Measurements from ENCODE around the gene SLC47A1.
A peak's percentile ranks its signal among the peaks of the same experiment; 100 is the strongest.

The SLC47A1 gene

GRCh38 chr17:19533718-19534561 is at the start of gene SLC47A1:
SLC47A1 (plus strand) TSS chr17:19533854; CDS start chr17:19533940, 86 bp downstream.
- Histone ChIP-seq H3K27me3 (ENCODE audit: control insufficient read depth, insufficient read depth, low read length) (peaks cover 38% of the 10 kb centered on the region), H3K9me3 (ENCODE audit: control insufficient read depth, insufficient read depth, low read depth, low read length) (no peaks in the 10 kb centered on the region), H3K9ac (ENCODE audit: low read length) (peak within 1 kb of the TSS; percentile 52), H3K4me1 (ENCODE audit: control insufficient read depth, insufficient read depth, low read length) (peaks cover 21% of the 10 kb centered on the region), H3K36me3 (ENCODE audit: control insufficient read depth, insufficient read depth, low read length) (no peaks in the 10 kb centered on the region), H3K4me3 (ENCODE audit: low read depth, low read length) (peak within 1 kb of the TSS; percentile 76), H3K27ac (ENCODE audit: low read depth, low read length) (no peak within 1 kb of the TSS)

DNA sequence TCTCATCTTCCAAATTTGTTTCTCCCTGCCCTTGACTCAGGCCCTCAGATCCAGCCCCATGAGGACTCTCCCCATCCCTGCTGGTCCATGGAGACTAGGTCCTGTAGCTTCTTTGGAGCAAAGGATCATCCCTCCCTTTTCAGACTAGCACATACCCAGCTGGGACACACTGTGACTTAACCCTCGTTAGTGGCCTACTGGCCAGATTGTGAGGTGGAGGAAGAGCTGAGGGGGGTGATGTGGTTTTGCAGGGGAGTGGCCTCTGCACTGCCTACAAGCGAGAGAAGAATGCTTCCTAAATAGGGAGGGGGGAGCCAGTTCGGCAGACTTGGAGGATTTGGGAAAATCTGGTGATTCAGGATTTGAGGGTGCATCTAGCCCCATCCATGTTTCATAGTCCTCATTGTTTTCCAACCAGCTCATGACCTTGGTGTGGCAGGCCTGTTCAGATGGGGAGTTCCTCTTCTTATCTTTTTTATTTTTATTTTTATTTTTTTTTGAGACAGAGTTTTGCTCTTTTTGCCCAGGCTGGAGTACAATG is 47.8 kb upstream of the SLC47A1 start:
- no peak overlapping the region for H3K4me3 ChIP-seq (ENCODE audit: low read depth, low read length)
- H3K36me3 ChIP-seq (ENCODE audit: control insufficient read depth, insufficient read depth, low read length), result no peaks in the 10 kb centered on the region
- H3K27ac ChIP-seq (ENCODE audit: low read depth, low read length), result no peak overlapping the region

GRCh38 chr17:19486351-19487023 is 47.2 kb upstream of the SLC47A1 start:
- H3K4me1 ChIP-seq (ENCODE audit: control insufficient read depth, insufficient read depth, low read length), result peaks cover 30% of the 10 kb centered on the region; the same call in 1 of the 2 replicates

More for the DNA sequence above, 47.8 kb upstream of the SLC47A1 start:
- Histone ChIP-seq H3K9me3 (ENCODE audit: control insufficient read depth, insufficient read depth, low read depth, low read length) (no peaks in the 10 kb centered on the region), H3K4me1 (ENCODE audit: control insufficient read depth, insufficient read depth, low read length) (peaks cover 30% of the 10 kb centered on the region; the same call in 1 of the 2 replicates), H3K27me3 (ENCODE audit: control insufficient read depth, insufficient read depth, low read length) (no peaks in the 10 kb centered on the region), H3K9ac (ENCODE audit: low read length) (no peak overlapping the region)

DNA sequence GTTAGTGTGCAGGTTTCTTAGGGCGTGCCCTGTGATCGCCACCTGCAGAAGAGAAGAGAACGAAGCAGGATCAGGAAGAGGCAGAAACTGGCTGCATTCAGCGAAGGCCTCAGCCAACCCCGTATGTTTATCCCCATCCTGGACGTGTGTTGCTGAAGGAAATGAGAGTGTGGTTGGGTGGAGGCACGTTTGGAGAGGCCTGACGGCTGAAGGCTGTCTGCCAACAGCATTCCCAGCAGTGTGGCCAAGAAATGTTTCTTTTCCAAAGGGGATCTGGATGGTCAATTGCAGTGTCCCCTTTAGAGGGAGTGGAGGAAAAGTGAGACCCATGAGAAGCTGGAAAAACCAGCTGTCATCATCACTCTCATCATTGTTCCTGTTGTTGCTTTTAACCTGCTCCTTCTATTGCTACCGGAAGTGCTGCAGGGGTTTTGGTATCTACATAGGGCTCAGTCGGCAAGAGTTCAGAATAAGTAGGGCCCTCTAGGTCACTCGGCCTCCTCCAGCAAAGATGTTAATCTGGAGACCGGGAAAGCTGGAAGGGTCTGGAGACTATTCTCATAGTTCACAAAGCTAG is 46.5 kb upstream of the SLC47A1 start:
- Histone ChIP-seq H3K36me3 (ENCODE audit: control insufficient read depth, insufficient read depth, low read length) (no peaks in the 10 kb centered on the region), H3K4me1 (ENCODE audit: control insufficient read depth, insufficient read depth, low read length) (peaks cover 33% of the 10 kb centered on the region), H3K27ac (ENCODE audit: low read depth, low read length) (no peak overlapping the region), H3K27me3 (ENCODE audit: control insufficient read depth, insufficient read depth, low read length) (no peaks in the 10 kb centered on the region), H3K9ac (ENCODE audit: low read length) (no peak overlapping the region), H3K4me3 (ENCODE audit: low read depth, low read length) (no peak overlapping the region), H3K9me3 (ENCODE audit: control insufficient read depth, insufficient read depth, low read depth, low read length) (no peaks in the 10 kb centered on the region)

More at GRCh38 chr17:19486351-19487023, 47.2 kb upstream of the SLC47A1 start:
- Histone ChIP-seq H3K36me3 (ENCODE audit: control insufficient read depth, insufficient read depth, low read length) (no peaks in the 10 kb centered on the region), H3K27ac (ENCODE audit: low read depth, low read length) (no peak overlapping the region), H3K4me3 (ENCODE audit: low read depth, low read length) (no peak overlapping the region), H3K9ac (ENCODE audit: low read length) (no peak overlapping the region), H3K27me3 (ENCODE audit: control insufficient read depth, insufficient read depth, low read length) (no peaks in the 10 kb centered on the region), H3K9me3 (ENCODE audit: control insufficient read depth, insufficient read depth, low read depth, low read length) (no peaks in the 10 kb centered on the region)

DNA sequence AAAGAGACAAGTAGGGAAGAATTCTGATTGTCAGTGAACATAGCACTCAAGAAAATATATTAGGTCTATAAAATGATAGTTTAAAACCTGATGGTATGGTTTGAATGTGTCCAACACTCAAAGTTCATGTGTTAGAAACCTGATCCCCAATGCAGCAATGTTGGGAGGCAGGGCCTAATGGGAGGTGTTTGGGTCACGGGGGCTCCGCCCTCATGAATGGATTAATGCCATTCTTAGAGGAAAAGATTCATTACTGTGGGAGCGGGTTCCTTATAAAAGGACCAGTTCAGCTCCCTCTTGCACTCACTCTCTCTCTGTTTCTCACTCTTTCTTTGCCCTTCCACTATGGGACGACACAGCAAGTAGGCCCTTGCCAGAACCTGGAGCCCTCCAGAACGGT is 41.5 kb upstream of the SLC47A1 start:
- Histone ChIP-seq H3K9ac (ENCODE audit: low read length) (no peak overlapping the region), H3K4me1 (ENCODE audit: control insufficient read depth, insufficient read depth, low read length) (peaks cover 28% of the 10 kb centered on the region), H3K36me3 (ENCODE audit: control insufficient read depth, insufficient read depth, low read length) (no peaks in the 10 kb centered on the region), H3K27me3 (ENCODE audit: control insufficient read depth, insufficient read depth, low read length) (no peaks in the 10 kb centered on the region), H3K4me3 (ENCODE audit: low read depth, low read length) (no peak overlapping the region), H3K9me3 (ENCODE audit: control insufficient read depth, insufficient read depth, low read depth, low read length) (no peaks in the 10 kb centered on the region), H3K27ac (ENCODE audit: low read depth, low read length) (no peak overlapping the region)

DNA sequence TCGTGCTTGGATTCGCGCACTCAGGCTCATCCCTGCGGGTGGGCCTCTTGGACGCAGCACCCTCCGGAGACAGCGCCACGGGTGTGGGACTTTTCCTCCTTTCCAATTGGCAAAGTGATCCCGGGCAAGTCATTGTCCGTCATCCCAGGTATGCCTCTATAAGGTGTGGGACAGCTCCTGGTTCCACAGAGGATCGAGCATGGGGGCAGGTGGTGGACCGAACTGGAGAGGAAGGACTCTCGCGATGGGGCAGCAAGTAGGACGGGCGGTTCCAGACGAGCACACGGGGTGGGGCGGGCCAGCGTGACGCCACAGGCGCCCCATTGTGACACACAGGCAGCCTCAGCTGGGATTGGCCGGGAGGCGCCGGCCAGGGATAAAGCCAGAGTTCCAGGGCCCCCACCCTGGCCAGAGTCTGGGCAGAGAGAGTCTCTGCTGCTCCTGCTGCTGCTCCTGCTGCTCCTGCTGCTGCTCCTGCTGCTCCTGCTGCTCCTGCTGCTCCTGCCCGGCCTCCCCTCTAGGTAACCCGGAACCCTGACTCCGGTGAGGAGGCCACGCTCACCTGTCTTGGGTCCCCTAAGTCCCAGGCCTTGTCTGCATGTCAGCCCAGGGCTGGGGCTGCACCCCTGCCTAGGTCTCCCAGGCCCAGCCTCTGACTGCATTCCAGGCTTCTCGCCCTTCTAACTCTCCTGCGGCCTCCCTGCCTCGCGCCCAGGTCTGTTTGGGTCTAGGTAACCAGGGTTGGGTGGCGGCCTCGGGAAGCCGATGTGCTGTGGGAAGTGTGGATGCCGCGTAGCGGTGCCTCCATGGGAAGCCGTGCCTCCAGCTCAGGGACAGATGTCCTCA is 38.5 kb upstream of the SLC47A1 start:
- H3K27ac ChIP-seq (ENCODE audit: low read depth, low read length), result no peak overlapping the region
- peaks cover 22% of the 10 kb centered on the region for H3K4me1 ChIP-seq (ENCODE audit: control insufficient read depth, insufficient read depth, low read length)
- H3K9ac ChIP-seq (ENCODE audit: low read length), result no peak overlapping the region
- no peak overlapping the region for H3K4me3 ChIP-seq (ENCODE audit: low read depth, low read length)
- no peaks in the 10 kb centered on the region for H3K27me3 ChIP-seq (ENCODE audit: control insufficient read depth, insufficient read depth, low read length)
- no peaks in the 10 kb centered on the region; the same call in 1 of the 2 replicates for H3K9me3 ChIP-seq (ENCODE audit: control insufficient read depth, insufficient read depth, low read depth, low read length)
- H3K36me3 ChIP-seq (ENCODE audit: control insufficient read depth, insufficient read depth, low read length), result no peaks in the 10 kb centered on the region

DNA sequence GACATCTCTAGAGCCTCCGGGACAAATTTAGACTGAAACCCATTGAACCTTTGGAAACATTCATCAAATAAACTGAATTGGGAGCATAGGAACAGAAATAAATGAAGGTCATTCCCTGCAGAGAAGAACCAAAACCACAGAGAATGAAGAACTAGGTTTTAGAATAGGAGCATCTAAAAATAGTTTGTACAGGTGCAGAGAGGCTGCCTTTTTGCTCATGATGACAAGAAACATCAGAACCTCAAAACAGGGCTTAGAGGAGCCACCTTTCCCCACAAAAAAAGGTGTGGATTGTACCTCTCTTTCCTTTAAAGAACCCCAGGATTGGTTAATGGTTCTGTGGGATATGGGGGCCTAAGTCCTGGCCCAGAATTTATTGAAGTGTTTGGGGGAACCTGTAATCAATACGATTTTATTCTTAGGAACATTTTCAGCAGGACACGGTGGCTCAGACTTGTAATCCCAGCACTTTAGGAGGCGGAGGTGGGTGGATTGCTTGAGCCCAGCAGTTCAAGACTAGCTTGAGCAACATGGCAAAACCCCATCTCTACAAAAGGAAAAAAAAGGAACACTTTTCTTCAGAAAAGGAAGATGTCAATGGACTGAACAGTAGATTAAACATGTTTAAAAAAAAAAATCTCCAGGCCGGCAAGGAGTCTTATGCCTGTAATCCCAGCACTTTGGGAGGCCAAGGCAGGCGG is 37.7 kb upstream of the SLC47A1 start:
- Histone ChIP-seq H3K27me3 (ENCODE audit: control insufficient read depth, insufficient read depth, low read length) (no peaks in the 10 kb centered on the region), H3K36me3 (ENCODE audit: control insufficient read depth, insufficient read depth, low read length) (no peaks in the 10 kb centered on the region), H3K27ac (ENCODE audit: low read depth, low read length) (no peak overlapping the region), H3K4me3 (ENCODE audit: low read depth, low read length) (no peak overlapping the region), H3K9ac (ENCODE audit: low read length) (no peak overlapping the region), H3K9me3 (ENCODE audit: control insufficient read depth, insufficient read depth, low read depth, low read length) (no peaks in the 10 kb centered on the region; the same call in 1 of the 2 replicates), H3K4me1 (ENCODE audit: control insufficient read depth, insufficient read depth, low read length) (peaks cover 22% of the 10 kb centered on the region)

DNA sequence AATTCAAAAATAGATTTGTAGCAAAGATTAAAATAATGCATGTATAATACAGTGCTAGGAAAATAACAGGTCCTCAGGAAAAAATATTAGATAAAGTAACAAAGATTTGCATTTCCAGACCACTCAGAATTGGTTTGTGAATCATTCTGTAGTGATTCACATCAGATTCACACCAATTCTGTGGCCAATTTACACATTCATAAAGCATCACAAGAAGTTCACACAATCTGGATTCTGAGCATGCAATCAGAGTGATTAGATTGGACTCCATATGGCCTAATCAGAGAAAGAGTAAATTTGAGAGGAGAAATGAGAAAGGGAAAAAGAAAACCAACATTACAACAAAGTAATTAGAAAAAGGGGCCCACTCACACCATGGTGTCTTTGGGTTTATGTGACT is 36.0 kb upstream of the SLC47A1 start:
- Histone ChIP-seq H3K27ac (ENCODE audit: low read depth, low read length) (no peak overlapping the region), H3K27me3 (ENCODE audit: control insufficient read depth, insufficient read depth, low read length) (no peaks in the 10 kb centered on the region), H3K36me3 (ENCODE audit: control insufficient read depth, insufficient read depth, low read length) (no peaks in the 10 kb centered on the region), H3K4me1 (ENCODE audit: control insufficient read depth, insufficient read depth, low read length) (peaks cover 14% of the 10 kb centered on the region), H3K9me3 (ENCODE audit: control insufficient read depth, insufficient read depth, low read depth, low read length) (no peaks in the 10 kb centered on the region; the same call in 1 of the 2 replicates), H3K4me3 (ENCODE audit: low read depth, low read length) (no peak overlapping the region), H3K9ac (ENCODE audit: low read length) (no peak overlapping the region)

GRCh38 chr17:19501219-19501618 is 32.4 kb upstream of the SLC47A1 start:
- Histone ChIP-seq H3K4me3 (ENCODE audit: low read depth, low read length) (no peak overlapping the region), H3K27me3 (ENCODE audit: control insufficient read depth, insufficient read depth, low read length) (no peaks in the 10 kb centered on the region), H3K36me3 (ENCODE audit: control insufficient read depth, insufficient read depth, low read length) (no peaks in the 10 kb centered on the region), H3K4me1 (ENCODE audit: control insufficient read depth, insufficient read depth, low read length) (peaks cover 5% of the 10 kb centered on the region; the same call in 1 of the 2 replicates), H3K9me3 (ENCODE audit: control insufficient read depth, insufficient read depth, low read depth, low read length) (no peaks in the 10 kb centered on the region; the same call in 1 of the 2 replicates), H3K9ac (ENCODE audit: low read length) (no peak overlapping the region), H3K27ac (ENCODE audit: low read depth, low read length) (no peak overlapping the region)

DNA sequence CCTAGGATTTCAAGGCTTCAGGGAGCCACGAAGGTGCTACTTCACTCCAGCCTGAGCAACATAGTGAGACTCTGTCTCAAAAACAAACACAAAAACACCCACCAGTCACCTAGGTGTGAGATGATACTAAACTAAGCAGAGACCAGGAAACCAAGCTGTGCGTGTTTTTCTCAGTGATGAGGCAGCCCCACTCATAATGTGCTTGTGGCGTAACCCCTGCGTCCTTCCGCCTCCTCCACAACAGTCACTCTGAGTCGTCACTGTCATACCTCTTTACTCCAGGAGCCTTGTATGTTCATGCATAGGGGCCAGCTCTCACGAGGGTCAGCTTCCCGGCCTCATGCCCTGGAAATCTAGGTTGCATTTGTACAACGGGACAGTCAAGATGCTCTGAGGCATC is 31.1 kb upstream of the SLC47A1 start:
- Histone ChIP-seq H3K4me3 (ENCODE audit: low read depth, low read length) (no peak overlapping the region), H3K27me3 (ENCODE audit: control insufficient read depth, insufficient read depth, low read length) (no peaks in the 10 kb centered on the region)

More for the DNA sequence above, 31.1 kb upstream of the SLC47A1 start:
- peaks cover 5% of the 10 kb centered on the region; the same call in 1 of the 2 replicates for H3K4me1 ChIP-seq (ENCODE audit: control insufficient read depth, insufficient read depth, low read length)
- H3K36me3 ChIP-seq (ENCODE audit: control insufficient read depth, insufficient read depth, low read length), result no peaks in the 10 kb centered on the region
- no peak overlapping the region for H3K9ac ChIP-seq (ENCODE audit: low read length)
- H3K27ac ChIP-seq (ENCODE audit: low read depth, low read length), result no peak overlapping the region
- H3K9me3 ChIP-seq (ENCODE audit: control insufficient read depth, insufficient read depth, low read depth, low read length), result no peaks in the 10 kb centered on the region; the same call in 1 of the 2 replicates

Measured in HUES6 (cell line).